RPMI8226 (cell line): Measurements from ENCODE around the gene XRN1.
A peak's percentile ranks its signal among the peaks of the same experiment; 100 is the strongest.
"Not testable (repeated sequence)": the region's sequence is repeated elsewhere in the genome, so short reads cannot be mapped to it uniquely, and the experiment has no call there.

ENCODE experiments used
- DNase-seq: peaks from one replicate; pipeline ENCODE4 v3.0.0-alpha.2; 2015

XRN1 gene

DNA sequence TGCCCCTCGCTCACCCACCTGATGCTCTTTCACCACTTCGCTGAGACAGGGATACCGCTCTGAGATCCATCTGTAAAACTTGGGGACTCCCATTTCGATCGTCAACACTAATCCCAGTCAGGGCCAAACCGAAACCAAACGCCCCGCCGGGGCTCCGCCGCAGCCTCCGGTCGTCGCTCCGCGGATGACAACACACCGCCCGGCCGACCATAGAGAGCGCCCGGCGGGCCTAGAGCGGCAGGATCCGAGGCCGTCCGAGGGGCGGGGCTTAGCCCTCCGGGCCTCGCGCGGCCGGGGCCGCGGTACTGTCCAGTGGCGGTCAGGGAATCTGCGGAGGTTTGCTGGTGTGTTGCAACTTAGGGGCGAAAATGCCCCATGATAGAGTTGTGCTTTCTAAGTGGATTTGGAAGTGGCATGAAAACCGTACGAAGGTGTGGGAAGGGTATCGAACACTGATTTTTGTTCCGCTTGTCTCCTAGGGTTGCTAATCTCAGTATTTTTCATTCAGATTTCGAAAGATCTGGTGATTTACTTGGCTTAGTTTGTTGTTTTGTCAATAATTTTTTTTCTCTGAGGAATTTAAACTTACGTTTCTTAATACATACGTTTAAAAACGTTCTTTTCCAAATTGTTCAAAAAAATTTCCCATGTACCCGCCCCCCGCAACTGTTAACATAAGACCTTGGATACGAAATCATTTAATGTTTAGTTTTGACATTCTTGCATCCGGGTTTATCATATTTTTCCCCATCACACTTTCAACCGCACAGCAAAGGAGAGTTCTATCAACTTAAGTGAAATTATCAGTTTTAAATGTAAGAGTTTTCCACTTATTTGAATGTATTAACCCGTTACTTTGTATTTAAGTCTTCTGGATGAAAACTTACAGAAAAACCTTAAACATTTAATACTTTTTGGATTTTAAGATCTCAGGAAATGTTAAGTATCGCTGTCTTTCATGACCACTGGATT, at the start of gene XRN1:
XRN1 (minus strand) TSS at position 186 of the 972 bp plus-strand sequence; CDS start at position 93, 93 bp downstream.
- peak; percentile 97 for DNase-seq

GRCh38 chr3:142495103-142495502, 47.3 kb upstream of the XRN1 start:
- no peak for DNase-seq

DNA sequence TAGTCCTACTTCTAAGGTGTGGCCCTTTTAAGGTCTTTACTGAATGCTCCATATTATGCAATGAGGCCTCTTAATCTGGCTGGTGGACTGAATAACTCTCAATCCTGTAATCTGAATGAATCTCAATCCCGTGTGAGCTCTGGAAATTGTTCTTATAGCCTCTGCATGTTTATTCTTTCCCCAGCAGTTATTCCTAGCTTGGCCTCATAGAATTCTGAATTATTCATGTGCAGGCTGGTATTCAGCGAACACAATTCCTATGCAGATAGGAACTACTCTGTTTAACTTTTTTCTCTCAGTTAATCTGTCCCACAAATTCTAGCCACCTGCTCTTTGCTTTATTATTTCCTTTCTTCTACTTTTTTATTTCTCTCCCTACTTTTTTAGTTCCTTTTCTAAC, 44.3 kb upstream of the XRN1 start:
- no peak for DNase-seq

DNA sequence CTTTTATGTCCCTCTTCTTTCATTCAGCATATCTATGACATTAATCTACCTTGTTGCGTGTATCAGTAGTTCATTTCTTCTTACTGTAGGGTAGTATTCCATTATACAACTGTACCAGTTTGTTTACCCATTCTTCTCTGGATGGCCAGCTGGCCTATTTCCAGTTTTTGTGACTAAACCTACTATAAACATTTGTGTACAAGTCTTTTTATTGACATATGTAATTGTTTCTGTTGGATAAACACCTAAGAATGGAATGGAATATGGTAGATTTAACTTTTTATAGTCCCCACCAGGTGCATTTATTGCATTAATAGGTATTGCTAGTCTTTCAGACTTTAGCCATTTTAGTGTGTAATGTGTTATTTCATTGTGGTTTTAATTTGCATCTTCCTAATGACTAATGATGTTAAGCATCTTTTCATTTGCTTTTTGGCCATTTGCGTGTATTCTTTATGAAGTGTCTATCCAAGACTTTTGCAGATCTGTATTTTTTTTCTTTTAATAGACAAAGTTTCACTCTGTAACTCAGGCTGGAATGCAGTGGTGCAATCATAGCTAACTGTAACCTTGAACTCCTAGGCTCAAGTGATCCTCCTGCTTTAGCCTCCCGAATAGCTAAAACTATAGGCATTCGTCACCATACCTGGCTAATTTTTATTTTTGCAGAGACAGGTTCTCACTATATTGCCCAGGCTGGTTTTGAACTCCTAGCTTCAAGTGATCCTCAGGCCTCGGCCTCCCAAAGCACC, 41.9 kb upstream of the XRN1 start:
- DNase-seq = no peak

DNA sequence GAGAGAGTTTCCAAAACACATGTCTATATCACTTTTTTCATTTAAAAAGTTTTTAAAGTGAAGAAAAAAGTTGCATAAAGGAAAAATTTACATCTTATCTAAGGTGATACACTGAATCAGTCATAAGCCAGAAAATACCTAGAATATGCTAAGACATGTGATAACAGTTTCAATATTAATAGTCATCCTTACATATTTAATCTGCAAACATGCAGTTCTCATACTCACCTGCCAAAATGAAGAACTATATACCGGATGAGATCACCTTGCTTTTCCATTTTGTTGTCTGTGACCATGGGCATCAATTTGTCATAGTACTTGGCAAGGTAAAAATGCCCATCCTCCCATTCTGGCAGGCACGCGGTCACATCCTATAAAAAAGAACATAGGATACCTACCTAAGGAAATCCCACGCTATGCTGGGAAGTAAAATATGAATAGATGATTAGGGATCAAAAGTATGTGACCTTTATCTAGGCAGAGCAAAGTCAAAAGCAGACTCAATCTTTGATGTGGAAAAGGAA, 37.1 kb upstream of the XRN1 start:
- DNase-seq = no peak

DNA sequence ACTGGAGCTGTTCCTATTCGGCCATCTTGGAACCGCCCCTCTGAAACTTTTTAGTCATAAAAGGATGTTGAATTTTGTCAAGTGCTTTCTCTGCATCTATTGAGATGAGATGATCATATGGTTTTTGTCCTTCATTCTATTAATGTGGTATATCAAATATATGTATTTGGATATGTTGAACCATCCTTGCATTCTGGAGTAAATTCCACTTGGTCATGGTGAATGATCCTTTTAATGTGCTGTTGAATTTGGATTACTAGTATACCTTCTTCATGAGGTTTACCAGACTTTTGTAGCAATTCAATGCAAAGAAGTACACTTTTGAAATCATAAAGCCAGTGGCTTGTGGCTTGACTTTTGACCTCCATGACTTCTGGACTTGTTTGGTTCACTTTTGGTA, 33.4 kb upstream of the XRN1 start:
- no peak for DNase-seq

GRCh38 chr3:142470826-142471225, 23.0 kb upstream of the XRN1 start:
- no peak for DNase-seq

DNA sequence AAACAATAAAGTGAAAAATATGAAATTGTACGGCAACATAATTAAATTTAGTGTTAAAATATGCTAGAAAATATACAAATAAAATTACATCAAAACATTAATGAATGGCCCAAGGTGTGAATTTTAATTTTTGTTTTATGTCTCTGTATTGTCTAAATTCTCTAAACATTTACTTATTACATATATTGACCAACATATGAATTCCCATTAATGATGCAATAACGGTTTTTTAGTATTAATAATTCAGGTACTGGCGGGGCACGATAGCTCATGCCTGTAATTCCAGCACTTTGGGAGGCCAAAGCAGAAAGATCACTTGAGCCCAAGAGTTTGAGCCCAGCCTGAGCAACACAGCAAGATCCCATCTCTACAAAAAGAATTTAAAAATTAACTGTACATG, 20.6 kb upstream of the XRN1 start:
- no peak for DNase-seq

- no peak for DNase-seq
Observed at GRCh38 chr3:142467768-142468167, 19.9 kb upstream of the XRN1 start.

- DNase-seq = no peak
Observed at GRCh38 chr3:142460689-142461088, 12.9 kb upstream of the XRN1 start.

DNA sequence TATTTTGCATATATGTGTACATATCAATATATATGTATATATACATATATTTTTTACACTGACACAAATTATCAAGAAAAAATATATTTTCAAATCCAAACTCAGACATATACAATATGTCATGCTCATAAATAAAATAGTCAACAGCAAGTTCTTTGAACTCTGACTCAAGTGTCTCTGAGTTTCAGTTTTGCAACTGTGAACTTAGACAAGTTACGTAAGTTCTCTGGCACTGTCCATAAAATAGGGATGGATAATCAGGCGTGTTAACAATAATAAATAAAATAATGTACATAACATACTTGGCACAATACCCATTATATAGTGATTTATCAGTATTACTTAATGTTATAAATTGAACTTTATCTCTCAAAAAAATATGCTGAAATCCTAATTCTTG, 12.1 kb upstream of the XRN1 start:
- DNase-seq = no peak

DNA sequence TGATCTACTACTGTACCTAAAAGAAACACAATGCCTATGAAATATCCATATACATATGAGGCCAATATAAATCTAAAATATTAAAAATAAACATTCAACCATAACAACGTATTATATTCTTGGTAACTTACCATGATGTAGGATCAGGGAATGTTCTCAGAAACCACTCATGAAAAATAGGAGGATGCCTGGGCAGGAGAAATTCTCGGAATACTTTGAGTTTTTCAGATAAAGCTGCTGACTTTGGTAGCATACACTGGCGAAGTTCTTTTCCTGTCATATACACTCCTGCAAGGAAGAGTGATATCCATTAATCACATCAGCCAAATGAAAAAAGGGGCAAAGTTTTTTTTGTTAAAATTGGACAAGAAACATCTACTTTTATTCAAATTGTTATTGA, 11.3 kb upstream of the XRN1 start:
- DNase-seq = no peak

DNA sequence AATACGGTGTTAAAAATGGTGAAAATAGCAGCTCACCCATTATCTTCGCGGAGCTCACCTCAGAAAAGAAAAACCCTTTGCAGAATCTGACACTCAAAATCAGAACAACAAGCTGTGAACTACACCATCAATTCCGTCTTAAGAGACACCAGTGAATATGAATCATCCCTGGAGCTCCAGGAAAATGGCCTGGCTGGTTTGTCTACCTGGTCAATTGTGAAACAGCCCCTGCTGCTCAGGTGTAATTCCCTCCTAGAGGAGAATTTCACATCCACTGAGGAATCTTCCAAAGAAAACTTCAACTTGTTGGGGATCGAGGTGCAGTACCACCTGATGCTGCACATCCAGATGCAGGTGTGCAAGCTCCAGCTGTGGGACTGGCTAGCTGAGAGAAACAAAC, 3.0 kb upstream of the XRN1 start:
- no peak for DNase-seq

DNA sequence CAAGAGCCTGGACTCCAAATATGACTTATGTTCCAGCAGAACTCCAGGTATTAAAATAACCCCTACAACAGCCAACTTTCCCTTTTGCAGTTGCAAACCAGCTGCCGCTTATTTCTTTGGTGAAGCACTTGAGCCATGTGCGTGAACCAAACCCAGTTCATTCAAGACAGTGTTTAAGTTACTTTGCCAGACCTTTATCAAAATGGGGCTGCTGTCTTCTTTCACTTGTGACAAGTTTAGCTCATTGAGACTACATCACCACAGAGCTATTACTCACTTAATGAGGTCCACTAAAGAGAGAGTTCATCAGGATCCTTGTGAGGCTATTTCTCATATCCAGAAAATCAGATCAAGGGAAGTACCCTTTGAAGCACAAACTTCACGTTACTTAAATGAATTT, 2.4 kb upstream of the XRN1 start:
- no peak for DNase-seq

- peak; percentile 42 for DNase-seq
Observed at GRCh38 chr3:142447301-142447851, 461 bp downstream of the XRN1 start.

GRCh38 chr3:142445816-142446254, 2.0 kb downstream of the XRN1 start:
- DNase-seq = peak; percentile 36

GRCh38 chr3:142444343-142444742, 3.5 kb downstream of the XRN1 start:
- no peak for DNase-seq

GRCh38 chr3:142443060-142443459, 4.8 kb downstream of the XRN1 start:
- DNase-seq = not testable (repeated sequence)

DNA sequence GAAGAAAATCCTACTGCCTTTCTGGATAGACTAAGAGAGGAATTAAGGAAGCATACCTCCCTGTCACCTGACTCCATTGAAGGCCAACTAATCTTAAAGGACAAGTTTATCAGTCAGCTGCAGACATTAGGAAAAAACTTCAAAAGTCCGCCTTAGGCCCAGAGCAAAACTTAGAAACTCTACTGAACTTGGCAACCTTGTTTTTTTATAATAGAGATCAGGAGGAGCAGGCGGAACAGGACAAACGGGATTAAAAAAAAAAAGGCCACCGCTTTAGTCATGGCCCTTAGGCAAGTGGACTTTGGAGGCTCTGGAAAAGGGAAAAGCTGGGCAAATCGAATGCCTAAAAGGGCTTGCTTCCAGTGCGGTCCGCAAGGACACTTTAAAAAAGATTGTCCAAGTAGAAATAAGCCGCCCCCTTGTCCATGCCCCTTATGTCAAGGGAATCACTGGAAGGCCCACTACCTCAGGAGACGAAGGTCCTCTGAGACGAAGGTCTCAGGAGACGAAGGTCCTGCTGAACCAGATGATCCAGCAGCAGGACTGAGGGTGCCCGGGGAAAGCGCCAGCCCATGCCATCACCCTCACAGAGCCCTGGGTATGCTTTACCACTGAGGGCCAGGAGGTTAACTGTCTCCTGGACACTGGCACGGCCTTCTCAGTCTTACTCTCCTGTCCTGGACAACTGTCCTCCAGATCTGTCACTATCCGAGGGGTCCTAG, 8.2 kb downstream of the XRN1 start:
- not testable (repeated sequence) for DNase-seq

DNA sequence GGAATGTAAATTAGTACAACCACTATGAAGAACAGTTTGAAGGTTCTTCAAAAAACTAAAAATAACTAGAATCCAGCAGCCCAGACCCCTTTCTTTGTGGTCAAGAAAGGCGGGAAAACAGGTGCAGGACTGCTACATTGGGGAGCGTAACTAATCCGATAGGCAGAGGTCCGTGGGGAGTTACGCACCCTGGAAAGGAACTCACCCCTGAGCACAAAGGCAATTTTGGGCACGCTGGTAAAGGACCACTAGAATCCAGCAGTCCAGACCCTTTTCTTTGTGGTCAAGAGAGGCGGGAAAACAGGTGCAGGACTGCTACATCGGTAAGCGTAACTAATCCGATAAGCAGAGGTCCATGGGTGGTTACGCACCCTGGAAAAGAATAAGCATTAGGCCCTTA, 9.7 kb downstream of the XRN1 start:
- DNase-seq = not testable (repeated sequence)

DNA sequence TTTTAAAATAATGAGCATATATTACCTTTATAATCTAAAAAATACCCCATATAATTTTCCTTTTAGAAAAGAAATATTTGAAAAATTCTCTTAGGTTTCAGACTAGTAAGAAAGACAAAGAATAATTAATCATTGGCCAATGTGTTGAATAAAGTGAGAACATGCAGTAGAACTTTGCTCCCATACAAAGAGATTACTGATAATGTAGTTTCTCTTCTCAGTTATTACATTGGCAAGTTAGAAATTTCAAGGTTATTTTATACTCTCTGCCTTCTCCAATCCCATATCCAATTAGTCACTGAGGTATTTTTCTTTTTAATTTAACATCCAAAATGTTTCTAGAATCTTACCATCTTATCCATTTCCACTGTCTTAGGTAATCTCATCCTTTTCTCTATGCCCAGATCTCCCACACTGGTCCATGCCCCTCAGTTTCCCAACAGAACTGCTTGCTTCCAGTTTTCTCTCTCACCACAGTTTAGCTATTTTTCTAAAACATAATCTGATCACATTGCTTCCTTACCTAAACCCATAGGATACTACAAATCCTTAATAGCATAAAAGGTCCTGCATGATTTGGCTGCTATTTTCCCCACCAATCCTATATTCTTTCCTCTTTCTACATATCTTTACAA, 10.8 kb downstream of the XRN1 start:
- DNase-seq = no peak

- no peak for DNase-seq
Observed at GRCh38 chr3:142434503-142434902, 13.3 kb downstream of the XRN1 start.
